K562 (cell line): ENCODE data around the gene TAF10.

Experiments used
- CTCF ChIP-seq, 3 experiments: IDR thresholded peaks in 2 of 3; conservative IDR thresholded peaks in 1 of 3; 2 replicates each; pipeline ENCODE4 v1.5.1; 2011 to 2012; ENCODE audit warnings: low read length in 3 of 3, mild to moderate bottlenecking in 3 of 3, control low read depth in 2 of 3, improper control_type of control experiment in 1 of 3, inconsistent platforms in 1 of 3, low read depth in 1 of 3, mixed read lengths in 1 of 3, moderate library complexity in 1 of 3; ENCODE audit not compliant: insufficient read depth in 2 of 3
- EP300 ChIP-seq: IDR thresholded peaks from 2 replicates; pipeline ENCODE4 v1.6.1; 2012; ENCODE audit warnings: low read length, improper control_type of control experiment
- ETV6 ChIP-seq, 3 experiments: fragments of 150-350 bp in 1 of 3; sonication (generic) in 1 of 3; formaldehyde crosslinking in 1 of 3; IDR thresholded peaks; 2 replicates each; pipeline versions ENCODE4 v1.6.1 to v1.8.0; 2014 to 2022; ENCODE audit warnings: borderline replicate concordance in 2 of 3, low read depth in 2 of 3, antibody characterized with exemption in 1 of 3, low read length in 1 of 3, mild to moderate bottlenecking in 1 of 3, missing genetic modification reagents in 1 of 3
- FOS ChIP-seq: IDR thresholded peaks from 3 replicates; pipeline ENCODE4 v1.6.1; 2011; ENCODE audit not compliant: insufficient read length; ENCODE audit errors: extremely low read depth
- L3MBTL2 ChIP-seq: fragments of 450-650 bp; IDR thresholded peaks from 2 replicates; pipeline ENCODE4 v1.6.1; 2016; ENCODE audit warnings: mild to moderate bottlenecking, moderate library complexity
- POLR2A ChIP-seq: fragments of 450-650 bp; conservative IDR thresholded peaks from 2 replicates; pipeline ENCODE4 v1.6.1; 2016
- PRMT5 ChIP-seq: sonication (generic); formaldehyde crosslinking; IDR thresholded peaks from 2 replicates; pipeline ENCODE4 v1.5.0; 2020; ENCODE audit warnings: missing genetic modification reagents
- SIX5 ChIP-seq, 2 experiments: IDR thresholded peaks; 2 replicates each; pipeline ENCODE4 v1.6.1; 2011; ENCODE audit warnings: low read length in 2 of 2, borderline replicate concordance in 1 of 2, low read depth in 1 of 2, mild to moderate bottlenecking in 1 of 2, moderate library complexity in 1 of 2; ENCODE audit not compliant: insufficient read depth in 1 of 2
- TARDBP ChIP-seq: fragments of 450-650 bp; IDR thresholded peaks from 2 replicates; pipeline ENCODE4 v1.6.1; 2016
- U2AF2 ChIP-seq: fragments of 200-400 bp; formaldehyde crosslinking; optimal IDR thresholded peaks from 2 replicates; pipeline ENCODE3; 2017; ENCODE audit warnings: low read depth, mild to moderate bottlenecking, low read length
- YBX1 ChIP-seq: fragments of 450-650 bp; IDR thresholded peaks from 2 replicates; pipeline ENCODE4 v1.7.1; 2016; ENCODE audit warnings: mild to moderate bottlenecking
- ZNF41 ChIP-seq: fragments of 250-450 bp; sonication (Bioruptor Pico); conservative IDR thresholded peaks from 2 replicates; pipeline ENCODE4 v1.4.0; 2020; ENCODE audit warnings: mild to moderate bottlenecking

- TF ChIP-seq U2AF2 (no peak), L3MBTL2 (no peak), ETV6 (IDR thresholded peaks at IDR 0.05; ENCODE audit: borderline replicate concordance in 1 of 2, low read depth in 2 of 2, low read length in 1 of 2) (no peak), ETV6 (CRISPR knock-in tag; IDR thresholded peaks at IDR 0.05; ENCODE audit: borderline replicate concordance) (no peak), EP300 (no peak), SIX5 (IDR thresholded peaks at IDR 0.05; ENCODE audit: borderline replicate concordance in 1 of 2, insufficient read depth in 1 of 2, low read depth in 1 of 2, low read length in 2 of 2) (no peak), TARDBP (no peak), ZNF41 (CRISPR knock-in tag) (no peak), CTCF (IDR thresholded peaks at IDR 0.05 in 2 of 3, conservative IDR thresholded peaks at IDR 0.05 in 1 of 3; ENCODE audit: insufficient read depth in 2 of 3, low read depth in 1 of 3, low read length in 3 of 3) (no peak), PRMT5 (CRISPR knock-in tag) (no peak), FOS (no peak), YBX1 (no peak), POLR2A (no peak)
Observed at GRCh38 chr11:6608011-6608410, 4.0 kb downstream of the TAF10 start.
